ENCODE results near the gene COLEC11. TPM values are rescaled to one million over a fixed set of nuclear protein-coding genes. Genes with fewer than 3 reads are reported as not detected.
"Not testable (repeated sequence)": the region's sequence is repeated elsewhere in the genome, so short reads cannot be mapped to it uniquely, and the experiment has no call there.

The COLEC11 gene
- total RNA-seq, 5 donors from 2014 or later (not counting 1 experiment from before 2014, with no cell fraction given), result 0.35 to 1.8 TPM; not detected in 3

GRCh38 chr2:3572620-3573019, 22.3 kb upstream of the COLEC11 start:
- H3K27me3 ChIP-seq (replicated peaks in 1 of 2; ENCODE audit: control insufficient read depth in 2 of 2, extremely low read depth in 1 of 2, insufficient read depth in 2 of 2, low read length in 1 of 2), result no peaks in the 10 kb centered on the region

DNA sequence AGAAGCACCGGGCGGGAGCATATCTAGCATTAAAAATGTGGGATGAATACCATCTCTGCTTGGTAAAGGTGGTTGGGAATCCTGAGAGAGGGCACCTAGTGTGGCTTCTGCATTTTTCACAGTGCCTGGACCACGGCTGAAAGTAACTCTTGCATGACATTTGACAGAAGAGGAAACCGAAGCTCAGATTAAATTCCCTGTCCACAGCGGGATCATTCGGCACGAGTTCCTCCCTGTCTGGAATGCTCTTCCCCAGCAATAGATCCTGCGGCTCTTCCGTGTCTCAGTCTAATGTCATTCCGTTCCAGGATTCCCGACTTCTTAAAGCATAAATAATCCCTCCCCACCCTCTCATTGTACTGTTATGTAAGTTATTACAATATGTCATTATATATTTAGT, 20.8 kb upstream of the COLEC11 start:
- H3K36me3 Mint-ChIP-seq, result peaks cover 29% of the 10 kb centered on the region
- H3K4me1 ChIP-seq (ENCODE audit: control insufficient read depth in 1 of 2, extremely low read depth in 1 of 2, insufficient read depth in 2 of 2, low read length in 2 of 2), result peaks cover 18 to 23% of the 10 kb centered on the region in 2 experiments
- no peaks in the 10 kb centered on the region for H3K27me3 Mint-ChIP-seq
- no peak for DNase-seq
- H3K4me3 ChIP-seq (ENCODE audit: control insufficient read depth in 1 of 2, extremely low read depth in 1 of 2, low read length in 1 of 2), result no peak overlapping the region
- H3K4me1 Mint-ChIP-seq, result peaks cover 40 to 41% (median 41%) of the 10 kb centered on the region in 3 donors
- no peak overlapping the region for H3K27ac ChIP-seq (ENCODE audit: low read length)
- 92% methylated on average over 5 of the region's 11 CpGs for WGBS (ENCODE audit: insufficient coverage)
- H3K36me3 ChIP-seq (ENCODE audit: control insufficient read depth in 2 of 2, extremely low read depth in 1 of 2, insufficient read depth in 1 of 2, low read length in 1 of 2), result peaks cover 0 to 23% of the 10 kb centered on the region in 2 donors
- no peaks in the 10 kb centered on the region for H3K9me3 ChIP-seq
- no peaks in the 10 kb centered on the region for H3K27me3 ChIP-seq (replicated peaks in 1 of 2; ENCODE audit: control insufficient read depth in 2 of 2, extremely low read depth in 1 of 2, insufficient read depth in 2 of 2, low read length in 1 of 2)
- ChIA-PET POLR2A (interaction anchor here in 1 of 2 donors (0.7 kb wide), 1 partner anchor 56 kb away, joined by 4 read pairs; no protein-coding TSS in a partner anchor), CTCF (interaction anchor here (0.6 to 2.8 kb wide), 2 partner anchors 16 to 1725 kb away, joined by 3 to 10 read pairs; partner anchors contain the start of gene RNASEH1 (in 1 of the 2))
- no peak for ATAC-seq (replicated peaks in 1 of 4)
- H3K27ac Mint-ChIP-seq, result peak overlapping the region in 1 of 2 donors; percentile 96
- H3K9me3 Mint-ChIP-seq, result no peaks in the 10 kb centered on the region
- peak overlapping the region; percentile 84 to 90 (median 86) for H3K4me3 Mint-ChIP-seq

More at GRCh38 chr2:3572620-3573019, 22.3 kb upstream of the COLEC11 start:
- no peaks in the 10 kb centered on the region for H3K9me3 ChIP-seq
- WGBS (ENCODE audit: insufficient coverage), result 100% methylated on average over 1 of the region's 2 CpGs
- H3K36me3 Mint-ChIP-seq, result peaks cover 18% of the 10 kb centered on the region
- no peak overlapping the region for H3K27ac ChIP-seq (ENCODE audit: low read length)
- no peak overlapping the region for H3K4me3 Mint-ChIP-seq
- peaks cover 0 to 11% of the 10 kb centered on the region in 2 donors for H3K36me3 ChIP-seq (ENCODE audit: control insufficient read depth in 2 of 2, extremely low read depth in 1 of 2, insufficient read depth in 1 of 2, low read length in 1 of 2)
- H3K27me3 Mint-ChIP-seq, result no peaks in the 10 kb centered on the region
- no peak for ATAC-seq (replicated peaks in 1 of 4)
- DNase-seq, result no peak
- no peak overlapping the region for H3K27ac Mint-ChIP-seq
- H3K4me3 ChIP-seq (ENCODE audit: control insufficient read depth in 1 of 2, extremely low read depth in 1 of 2, low read length in 1 of 2), result no peak overlapping the region
- POLR2A ChIA-PET, result no interaction called here
- CTCF ChIA-PET, result no interaction called here
- H3K4me1 ChIP-seq (ENCODE audit: control insufficient read depth in 1 of 2, extremely low read depth in 1 of 2, insufficient read depth in 2 of 2, low read length in 2 of 2), result peaks cover 10 to 23% of the 10 kb centered on the region in 2 experiments
- H3K9me3 Mint-ChIP-seq, result no peaks in the 10 kb centered on the region
- H3K4me1 Mint-ChIP-seq, result peaks cover 24 to 26% (median 25%) of the 10 kb centered on the region in 3 donors

DNA sequence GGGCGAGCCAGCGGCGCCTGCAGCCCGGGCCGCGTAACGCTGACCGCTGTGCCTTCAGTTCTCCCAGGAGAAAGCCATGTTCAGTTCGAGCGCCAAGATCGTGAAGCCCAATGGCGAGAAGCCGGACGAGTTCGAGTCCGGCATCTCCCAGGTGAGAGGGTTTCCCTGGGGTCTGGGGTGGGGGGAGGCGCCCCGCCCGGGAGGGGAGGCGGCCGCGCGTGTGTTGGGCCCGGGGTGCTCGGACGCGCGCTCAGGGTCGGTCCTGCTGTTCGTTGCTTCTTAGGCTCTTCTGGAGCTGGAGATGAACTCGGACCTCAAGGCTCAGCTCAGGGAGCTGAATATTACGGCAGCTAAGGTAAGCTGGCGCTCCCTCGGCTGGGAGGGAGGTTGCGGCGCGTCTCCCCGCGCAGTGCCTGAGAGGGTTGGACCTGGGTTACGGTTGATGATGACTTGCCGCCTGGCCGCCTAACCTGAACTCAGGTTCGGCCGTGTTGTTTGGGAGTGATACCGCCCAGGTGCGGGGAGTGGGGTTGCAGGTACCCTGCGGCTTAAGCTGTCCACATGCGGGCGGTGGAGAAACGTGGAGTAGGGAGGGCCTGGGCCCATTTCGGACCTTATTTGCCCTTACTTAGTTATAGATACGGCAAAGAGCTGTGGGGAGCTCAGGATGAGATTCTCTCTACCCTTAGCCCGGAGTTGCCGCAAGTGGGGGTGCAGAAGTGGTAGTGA, 19.2 kb upstream of the COLEC11 start:
- 0% methylated on average over 47 of the region's 54 CpGs for WGBS (ENCODE audit: insufficient coverage)
- Mint-ChIP-seq H3K4me1 (peaks cover 45 to 51% (median 51%) of the 10 kb centered on the region in 3 donors), H3K27me3 (no peaks in the 10 kb centered on the region), H3K36me3 (peaks cover 45% of the 10 kb centered on the region), H3K9me3 (no peaks in the 10 kb centered on the region), H3K27ac (peak overlapping the region; percentile 93 to 96), H3K4me3 (peak overlapping the region; percentile 84 to 90 (median 86))
- Histone ChIP-seq H3K27me3 (replicated peaks in 1 of 2; ENCODE audit: control insufficient read depth in 2 of 2, extremely low read depth in 1 of 2, insufficient read depth in 2 of 2, low read length in 1 of 2) (no peaks in the 10 kb centered on the region), H3K36me3 (ENCODE audit: control insufficient read depth in 2 of 2, extremely low read depth in 1 of 2, insufficient read depth in 1 of 2, low read length in 1 of 2) (peaks cover 0 to 39% of the 10 kb centered on the region in 2 donors), H3K27ac (ENCODE audit: low read length) (peak overlapping the region; percentile 90), H3K9me3 (no peaks in the 10 kb centered on the region), H3K4me3 (ENCODE audit: control insufficient read depth in 1 of 2, extremely low read depth in 1 of 2, low read length in 1 of 2) (peak overlapping the region; percentile 66 to 86), H3K4me1 (ENCODE audit: control insufficient read depth in 1 of 2, extremely low read depth in 1 of 2, insufficient read depth in 2 of 2, low read length in 2 of 2) (peaks cover 18 to 23% of the 10 kb centered on the region in 2 experiments)
- DNase-seq, result peak in 27 of 35 experiments; percentile 7 to 54 (median 25)
- CTCF ChIA-PET, result interaction anchor here in 1 of 2 donors (2.8 kb wide), 1 partner anchor 17 kb away, joined by 10 read pairs; the partner anchor contains the start of gene RNASEH1
- peak; percentile 31 to 58 (median 46) for ATAC-seq (replicated peaks in 1 of 4)
- POLR2A ChIA-PET, result interaction anchor here in 1 of 2 donors (1.6 kb wide), 1 partner anchor 17 kb away, joined by 4 read pairs; the partner anchor contains the start of gene RNASEH1

DNA sequence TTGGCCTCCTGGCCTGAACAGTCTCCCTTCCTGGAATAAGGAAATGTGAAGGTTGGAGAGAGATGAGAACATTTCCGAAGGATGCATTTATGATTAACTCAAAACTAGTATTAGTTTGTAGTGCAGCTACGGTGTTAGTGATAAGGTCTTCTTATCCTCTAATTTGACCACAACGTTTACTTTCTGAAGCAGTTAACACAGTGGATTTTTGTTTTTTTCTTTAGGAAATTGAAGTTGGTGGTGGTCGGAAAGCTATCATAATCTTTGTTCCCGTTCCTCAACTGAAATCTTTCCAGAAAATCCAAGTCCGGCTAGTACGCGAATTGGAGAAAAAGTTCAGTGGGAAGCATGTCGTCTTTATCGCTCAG, 18.7 kb upstream of the COLEC11 start:
- ChIA-PET CTCF (interaction anchor here in 1 of 2 donors (2.8 kb wide), 1 partner anchor 18 kb away, joined by 10 read pairs; the partner anchor contains the start of gene RNASEH1), POLR2A (interaction anchor here in 1 of 2 donors (0.6 to 1.6 kb wide), 2 partner anchors 18 to 56 kb away, joined by 3 to 4 read pairs; partner anchors contain the start of gene RNASEH1)
- peaks cover 50% of the 10 kb centered on the region for H3K36me3 Mint-ChIP-seq
- peaks cover 0 to 44% of the 10 kb centered on the region in 2 donors for H3K36me3 ChIP-seq (ENCODE audit: control insufficient read depth in 2 of 2, extremely low read depth in 1 of 2, insufficient read depth in 1 of 2, low read length in 1 of 2)
- WGBS (ENCODE audit: insufficient coverage), result 69% methylated on average over 6 of the region's 10 CpGs
- peaks cover 18 to 23% of the 10 kb centered on the region in 2 experiments for H3K4me1 ChIP-seq (ENCODE audit: control insufficient read depth in 1 of 2, extremely low read depth in 1 of 2, insufficient read depth in 2 of 2, low read length in 2 of 2)
- H3K9me3 ChIP-seq; ATAC-seq (replicated peaks in 1 of 4); H3K9me3 Mint-ChIP-seq; H3K27me3 ChIP-seq (replicated peaks in 1 of 2; ENCODE audit: control insufficient read depth in 2 of 2, extremely low read depth in 1 of 2, insufficient read depth in 2 of 2, low read length in 1 of 2); H3K27me3 Mint-ChIP-seq; DNase-seq: not testable (repeated sequence)
- H3K27ac Mint-ChIP-seq, result peak overlapping the region; percentile 93 to 96
- H3K27ac ChIP-seq (ENCODE audit: low read length), result peak overlapping the region; percentile 90
- peaks cover 45 to 52% (median 52%) of the 10 kb centered on the region in 3 donors for H3K4me1 Mint-ChIP-seq
- peak overlapping the region; percentile 84 to 90 (median 86) for H3K4me3 Mint-ChIP-seq
- peak overlapping the region; percentile 66 to 86 for H3K4me3 ChIP-seq (ENCODE audit: control insufficient read depth in 1 of 2, extremely low read depth in 1 of 2, low read length in 1 of 2)

GRCh38 chr2:3578987-3579386, 15.9 kb upstream of the COLEC11 start:
- H3K4me3 Mint-ChIP-seq, result no peak overlapping the region
- no peak overlapping the region for H3K4me3 ChIP-seq (ENCODE audit: control insufficient read depth in 1 of 2, extremely low read depth in 1 of 2, low read length in 1 of 2)
- H3K9me3 Mint-ChIP-seq, result no peaks in the 10 kb centered on the region
- H3K36me3 Mint-ChIP-seq, result peaks cover 69% of the 10 kb centered on the region
- WGBS (ENCODE audit: insufficient coverage), result 83% methylated on average over 5 of the region's 5 CpGs
- ATAC-seq (replicated peaks in 1 of 4), result no peak
- H3K9me3 ChIP-seq, result no peaks in the 10 kb centered on the region
- H3K36me3 ChIP-seq (ENCODE audit: control insufficient read depth in 2 of 2, extremely low read depth in 1 of 2, insufficient read depth in 1 of 2, low read length in 1 of 2), result peaks cover 4 to 65% of the 10 kb centered on the region in 2 donors
- H3K27ac ChIP-seq (ENCODE audit: low read length), result no peak overlapping the region
- peaks cover 18 to 23% of the 10 kb centered on the region in 2 experiments for H3K4me1 ChIP-seq (ENCODE audit: control insufficient read depth in 1 of 2, extremely low read depth in 1 of 2, insufficient read depth in 2 of 2, low read length in 2 of 2)
- H3K27ac Mint-ChIP-seq, result no peak overlapping the region
- H3K4me1 Mint-ChIP-seq, result peaks cover 45 to 54% (median 50%) of the 10 kb centered on the region in 3 donors
- no peaks in the 10 kb centered on the region for H3K27me3 ChIP-seq (replicated peaks in 1 of 2; ENCODE audit: control insufficient read depth in 2 of 2, extremely low read depth in 1 of 2, insufficient read depth in 2 of 2, low read length in 1 of 2)
- H3K27me3 Mint-ChIP-seq, result no peaks in the 10 kb centered on the region
- POLR2A ChIA-PET, result interaction anchor here in 1 of 2 donors (0.7 kb wide), 1 partner anchor 10 kb away, joined by 3 read pairs; no protein-coding TSS in a partner anchor
- DNase-seq, result no peak
- CTCF ChIA-PET, result interaction anchor here (1.1 to 1.5 kb wide), 2 partner anchors 21 to 72 kb away, joined by 3 read pairs; partner anchors contain the start of gene RNASEH1 (in 1 of the 2)

DNA sequence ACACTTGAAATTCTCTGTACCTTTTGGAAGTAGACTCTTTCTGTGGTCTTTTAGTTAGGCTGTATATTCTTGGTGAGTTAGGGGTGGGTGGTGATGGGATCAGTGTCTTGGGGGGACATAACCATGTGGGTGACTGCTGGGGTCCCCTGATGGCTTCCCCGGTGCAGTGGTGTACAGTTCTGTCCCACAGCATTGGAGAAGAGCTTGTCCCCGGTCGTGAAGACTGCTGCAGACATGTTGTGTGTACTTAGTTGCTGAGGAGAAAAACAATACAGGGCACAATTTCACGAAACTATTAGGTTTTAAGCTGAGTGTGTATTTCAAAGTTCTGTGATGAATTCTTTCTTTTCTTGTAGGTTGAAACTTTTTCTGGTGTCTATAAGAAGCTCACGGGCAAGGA, 14.5 kb upstream of the COLEC11 start:
- WGBS (ENCODE audit: insufficient coverage), result no CpG with 5 or more reads among the region's 5 CpGs
- H3K36me3 Mint-ChIP-seq, result peaks cover 77% of the 10 kb centered on the region
- H3K4me3 Mint-ChIP-seq, result no peak overlapping the region
- ChIA-PET POLR2A (interaction anchor here in 1 of 2 donors (1.1 kb wide), 1 partner anchor 16 kb away, joined by 4 read pairs; no protein-coding TSS in a partner anchor), CTCF (no interaction called here)
- ATAC-seq (replicated peaks in 1 of 4), result no peak
- H3K27ac Mint-ChIP-seq, result no peak overlapping the region
- H3K27me3 Mint-ChIP-seq, result no peaks in the 10 kb centered on the region
- H3K27ac ChIP-seq (ENCODE audit: low read length), result no peak overlapping the region
- peaks cover 8 to 74% of the 10 kb centered on the region in 2 donors for H3K36me3 ChIP-seq (ENCODE audit: control insufficient read depth in 2 of 2, extremely low read depth in 1 of 2, insufficient read depth in 1 of 2, low read length in 1 of 2)
- H3K9me3 Mint-ChIP-seq, result no peaks in the 10 kb centered on the region
- peaks cover 40 to 48% (median 47%) of the 10 kb centered on the region in 3 donors for H3K4me1 Mint-ChIP-seq
- no peaks in the 10 kb centered on the region for H3K27me3 ChIP-seq (replicated peaks in 1 of 2; ENCODE audit: control insufficient read depth in 2 of 2, extremely low read depth in 1 of 2, insufficient read depth in 2 of 2, low read length in 1 of 2)
- H3K9me3 ChIP-seq, result no peaks in the 10 kb centered on the region
- no peak for DNase-seq
- H3K4me3 ChIP-seq (ENCODE audit: control insufficient read depth in 1 of 2, extremely low read depth in 1 of 2, low read length in 1 of 2), result no peak overlapping the region
- H3K4me1 ChIP-seq (ENCODE audit: control insufficient read depth in 1 of 2, extremely low read depth in 1 of 2, insufficient read depth in 2 of 2, low read length in 2 of 2), result peaks cover 16 to 17% of the 10 kb centered on the region in 2 experiments

All from T-cell (primary cell).